ENCODE measurements around the gene DCUN1D2.
"Not testable (repeated sequence)": the region's sequence is repeated elsewhere in the genome, so short reads cannot be mapped to it uniquely, and the experiment has no call there.

- TF ChIP-seq CTCF (IDR thresholded peaks at IDR 0.05 in 8 of 11, conservative IDR thresholded peaks at IDR 0.05 in 3 of 11); POLR2A (IDR thresholded peaks at IDR 0.05): not testable (repeated sequence)
Measured at GRCh38 chr13:113522438-113522837, 31.9 kb upstream of the DCUN1D2 start.

All from spleen (tissue), 7 donors.